Right lobe of liver (tissue), 4 donors: Measurements from ENCODE around the gene ACER1.

Experiments
- CTCF ChIP-seq, 4 donors: fragments of 200-600 bp in 3 of 4; fragments of 450-650 bp in 1 of 4; IDR thresholded peaks; one replicate each; pipeline versions ENCODE4 v1.5.1 to v1.8.0; 2016 to 2022; ENCODE audit warnings: antibody characterized with exemption in 4 of 4, mild to moderate bottlenecking in 2 of 4
- POLR2A ChIP-seq: fragments of 450-650 bp; IDR thresholded peaks from one replicate; pipeline ENCODE4 v1.6.1; 2017; ENCODE audit warnings: antibody characterized with exemption, mild to moderate bottlenecking
- donor health status: DM: no; HTN: no; CAD: no.
- donor health status: DM: no; HTN: no; CAD: no.
- donor health status: DM: no; HTN: yes; CAD: no.

GRCh38 chr19:6324757-6325156, 8.7 kb downstream of the ACER1 start:
- no peak for TF ChIP-seq CTCF (IDR thresholded peaks at IDR 0.05)
- TF ChIP-seq POLR2A = no peak
